ENCODE data around the gene SERPINB7.

The SERPINB7 gene

DNA sequence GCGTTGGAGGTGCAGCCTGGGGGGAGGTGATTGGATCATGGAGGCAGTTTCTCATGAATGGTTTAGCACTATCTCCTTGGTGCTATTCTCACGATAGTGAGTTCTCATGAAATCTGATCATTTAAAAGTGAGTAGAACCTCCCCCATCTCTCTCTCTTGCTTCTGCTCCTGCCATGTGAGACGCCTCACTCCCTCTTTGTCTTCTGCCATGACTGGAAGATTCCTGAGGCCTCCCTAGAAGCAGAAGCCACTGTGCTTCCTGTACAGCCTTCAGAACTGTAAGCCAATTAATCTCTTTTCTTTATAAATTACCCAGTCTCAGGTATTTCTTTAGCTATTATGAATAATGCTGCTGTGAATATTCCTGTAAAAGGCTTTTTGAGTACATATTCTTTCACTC, 52.9 kb downstream of the SERPINB7 start:
- no peaks in the 10 kb centered on the region for H3K36me3 ChIP-seq (ENCODE audit: insufficient read depth, low read length)
- H3K27me3 ChIP-seq (ENCODE audit: control insufficient read depth, insufficient read depth, low read length), result no peaks in the 10 kb centered on the region
- H3K4me1 ChIP-seq (ENCODE audit: control insufficient read depth, insufficient read depth, low read length), result peaks cover 32% of the 10 kb centered on the region
- no peak overlapping the region for H3K9ac ChIP-seq (ENCODE audit: low read depth, low read length)
- H3K4me2 ChIP-seq (ENCODE audit: low read length), result no peak overlapping the region
- H3K9me3 ChIP-seq (replicated peaks; ENCODE audit: low read length), result no peaks in the 10 kb centered on the region
- no peak overlapping the region for H3K4me3 ChIP-seq (ENCODE audit: low read length)

DNA sequence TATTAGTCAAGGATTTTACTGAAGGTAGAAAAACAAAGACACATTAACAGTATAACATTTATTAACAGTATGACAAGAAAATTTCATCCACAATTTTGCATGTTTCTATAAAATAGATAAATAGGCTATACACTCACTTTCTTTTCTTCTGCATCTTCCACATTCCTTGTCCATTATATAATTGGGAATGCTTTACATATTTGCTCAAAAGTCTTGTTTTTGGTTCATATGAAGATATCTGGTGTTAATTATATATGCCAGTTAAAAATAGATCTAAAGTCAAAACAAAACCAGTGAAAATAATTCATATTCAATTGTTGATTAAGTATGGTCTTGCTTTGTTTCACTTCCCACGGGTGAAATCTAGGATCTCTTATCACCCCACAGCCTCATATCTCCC, 53.4 kb downstream of the SERPINB7 start:
- no peak overlapping the region for H3K4me3 ChIP-seq (ENCODE audit: low read length)
- H3K27me3 ChIP-seq (ENCODE audit: control insufficient read depth, insufficient read depth, low read length), result no peaks in the 10 kb centered on the region
- H3K9me3 ChIP-seq (replicated peaks; ENCODE audit: low read length), result no peaks in the 10 kb centered on the region
- peaks cover 32% of the 10 kb centered on the region for H3K4me1 ChIP-seq (ENCODE audit: control insufficient read depth, insufficient read depth, low read length)
- no peak overlapping the region for H3K9ac ChIP-seq (ENCODE audit: low read depth, low read length)
- no peak overlapping the region for H3K4me2 ChIP-seq (ENCODE audit: low read length)
- H3K36me3 ChIP-seq (ENCODE audit: insufficient read depth, low read length), result no peaks in the 10 kb centered on the region

DNA sequence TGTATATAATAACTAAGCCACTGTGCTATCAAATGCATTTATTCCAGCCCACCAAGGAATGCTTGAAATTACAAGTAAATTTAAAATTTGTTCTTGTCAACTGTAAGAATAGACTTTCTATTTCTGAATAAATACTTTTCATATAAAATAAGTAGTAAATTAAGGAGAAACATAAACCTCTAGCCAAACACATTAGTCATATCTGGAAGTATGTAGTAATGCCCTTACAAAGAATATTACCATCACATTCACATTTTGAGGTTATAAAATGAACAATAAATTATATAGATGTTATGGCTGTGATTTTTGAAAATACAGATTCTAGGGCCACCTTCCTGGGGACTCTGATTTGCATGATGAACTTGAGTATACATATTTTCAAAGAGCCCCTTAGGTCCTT, 54.7 kb downstream of the SERPINB7 start:
- Histone ChIP-seq H3K9ac (ENCODE audit: low read depth, low read length) (no peak overlapping the region), H3K4me3 (ENCODE audit: low read length) (no peak overlapping the region), H3K4me1 (ENCODE audit: control insufficient read depth, insufficient read depth, low read length) (peaks cover 32% of the 10 kb centered on the region), H3K36me3 (ENCODE audit: insufficient read depth, low read length) (no peaks in the 10 kb centered on the region), H3K4me2 (ENCODE audit: low read length) (no peak overlapping the region), H3K9me3 (replicated peaks; ENCODE audit: low read length) (no peaks in the 10 kb centered on the region), H3K27me3 (ENCODE audit: control insufficient read depth, insufficient read depth, low read length) (no peaks in the 10 kb centered on the region)

DNA sequence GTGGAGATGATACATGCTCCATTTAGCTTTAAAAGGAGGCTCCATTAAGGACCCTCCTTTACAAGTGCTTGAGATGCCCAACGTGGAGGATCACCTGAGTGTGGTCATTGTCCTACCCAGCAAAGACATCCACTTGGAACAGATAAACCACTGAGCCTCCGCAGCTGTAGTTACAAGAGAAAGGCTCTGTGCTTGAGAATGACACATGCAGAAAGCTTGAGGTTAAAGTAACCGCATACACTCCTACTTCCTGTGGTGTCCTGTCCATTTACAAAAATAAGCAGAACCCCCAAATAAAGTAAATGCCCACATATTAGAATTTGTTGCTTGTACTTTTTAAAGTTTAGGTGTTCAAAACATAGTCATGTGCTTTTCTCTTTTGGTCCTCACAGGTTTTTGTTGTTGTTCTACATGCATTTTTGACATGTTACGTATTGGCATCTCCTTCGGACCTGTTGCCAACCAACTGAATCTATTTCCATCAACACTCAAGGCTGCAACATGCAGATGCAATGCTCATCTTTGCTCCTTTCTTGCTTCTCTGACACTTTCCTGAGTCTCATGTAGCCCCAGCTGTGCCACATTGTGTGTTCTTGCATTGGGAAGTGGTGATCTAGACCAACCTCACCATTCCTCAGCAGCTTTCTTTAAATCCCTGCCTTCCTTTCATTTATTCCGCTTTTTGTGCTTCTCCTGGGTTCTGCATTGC, 56.0 kb downstream of the SERPINB7 start:
- H3K9ac ChIP-seq (ENCODE audit: low read depth, low read length), result no peak overlapping the region
- peaks cover 32% of the 10 kb centered on the region for H3K4me1 ChIP-seq (ENCODE audit: control insufficient read depth, insufficient read depth, low read length)
- no peaks in the 10 kb centered on the region for H3K36me3 ChIP-seq (ENCODE audit: insufficient read depth, low read length)
- H3K4me2 ChIP-seq (ENCODE audit: low read length), result no peak overlapping the region
- H3K9me3 ChIP-seq (replicated peaks; ENCODE audit: low read length), result no peaks in the 10 kb centered on the region
- no peaks in the 10 kb centered on the region for H3K27me3 ChIP-seq (ENCODE audit: control insufficient read depth, insufficient read depth, low read length)
- H3K4me3 ChIP-seq (ENCODE audit: low read length), result no peak overlapping the region

DNA sequence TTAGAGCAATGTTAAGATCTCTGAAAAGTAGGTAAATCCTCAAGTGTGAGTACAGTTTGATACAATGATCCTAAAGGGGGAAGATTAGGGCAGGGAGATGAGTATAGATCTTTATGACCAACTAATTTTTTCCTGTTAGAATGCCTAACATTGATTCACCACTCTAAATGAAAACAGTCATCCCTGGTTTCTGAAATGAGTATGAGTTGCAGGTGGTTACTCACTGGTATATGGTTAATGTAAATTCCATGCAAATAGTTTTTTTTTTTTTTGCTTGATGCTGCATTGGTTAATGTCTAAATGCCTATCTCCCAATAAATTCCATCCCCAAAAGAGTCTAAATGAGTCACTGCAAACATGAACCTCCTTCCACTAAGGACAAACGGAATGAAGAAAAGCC, 57.3 kb downstream of the SERPINB7 start:
- H3K27me3 ChIP-seq (ENCODE audit: control insufficient read depth, insufficient read depth, low read length), result no peaks in the 10 kb centered on the region
- no peak overlapping the region for H3K4me2 ChIP-seq (ENCODE audit: low read length)
- H3K4me3 ChIP-seq (ENCODE audit: low read length), result no peak overlapping the region
- no peak overlapping the region for H3K9ac ChIP-seq (ENCODE audit: low read depth, low read length)
- H3K36me3 ChIP-seq (ENCODE audit: insufficient read depth, low read length), result no peaks in the 10 kb centered on the region
- peaks cover 32% of the 10 kb centered on the region for H3K4me1 ChIP-seq (ENCODE audit: control insufficient read depth, insufficient read depth, low read length)
- H3K9me3 ChIP-seq (replicated peaks; ENCODE audit: low read length), result no peaks in the 10 kb centered on the region

DNA sequence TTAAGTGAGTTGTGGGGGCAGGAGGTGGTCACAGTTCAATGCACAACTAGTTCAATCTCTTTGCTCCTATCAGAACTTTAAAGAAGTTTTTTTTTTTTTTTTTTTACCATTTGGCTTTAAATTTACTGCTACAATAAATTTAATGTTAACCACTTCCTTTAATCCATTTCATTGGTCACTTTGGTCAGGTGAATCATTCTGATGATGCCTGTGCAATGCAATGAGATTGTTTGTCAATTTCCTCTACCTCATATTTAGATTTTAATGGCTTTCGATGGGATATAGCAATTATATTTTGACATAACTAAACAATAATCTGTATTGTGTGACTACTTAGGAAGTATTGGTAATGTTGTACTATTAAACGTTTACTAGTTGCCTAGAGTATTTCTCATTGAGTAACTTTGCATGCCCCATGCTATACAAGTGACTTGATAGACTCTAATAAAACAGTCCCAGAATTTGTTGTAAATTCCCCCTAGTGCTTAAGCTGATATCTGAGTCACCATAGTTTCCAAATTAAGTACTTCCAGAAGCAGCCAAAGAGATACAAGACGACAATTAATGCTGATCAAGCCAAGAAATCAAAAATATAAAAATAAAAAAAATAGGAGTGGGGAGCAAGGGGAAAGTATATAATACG, 59.4 kb downstream of the SERPINB7 start:
- no peak overlapping the region for H3K4me2 ChIP-seq (ENCODE audit: low read length)
- no peaks in the 10 kb centered on the region for H3K9me3 ChIP-seq (replicated peaks; ENCODE audit: low read length)
- H3K27me3 ChIP-seq (ENCODE audit: control insufficient read depth, insufficient read depth, low read length), result no peaks in the 10 kb centered on the region

DNA sequence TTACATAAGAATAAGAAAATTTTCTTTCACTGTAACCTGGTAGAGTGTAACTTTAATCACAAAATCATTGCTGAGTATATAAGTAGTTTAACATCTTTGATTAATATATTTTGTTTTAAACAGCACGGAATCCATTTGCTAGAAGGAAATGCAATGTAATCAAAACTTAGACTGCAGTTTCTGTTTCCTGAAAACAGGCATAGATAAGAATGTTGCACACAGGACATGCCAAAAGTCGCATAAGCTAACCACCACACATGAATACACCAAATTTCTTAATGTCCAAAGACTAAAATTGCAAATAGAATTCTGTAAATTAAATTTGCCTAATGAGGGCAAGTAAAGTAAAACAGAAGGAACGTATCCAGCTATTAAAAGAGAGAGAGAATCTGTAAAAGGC, 61.2 kb downstream of the SERPINB7 start:
- no peak overlapping the region for H3K4me2 ChIP-seq (ENCODE audit: low read length)
- no peaks in the 10 kb centered on the region for H3K9me3 ChIP-seq (replicated peaks; ENCODE audit: low read length)
- H3K27me3 ChIP-seq (ENCODE audit: control insufficient read depth, insufficient read depth, low read length), result no peaks in the 10 kb centered on the region
- no peak overlapping the region for H3K9ac ChIP-seq (ENCODE audit: low read depth, low read length)
- peaks cover 14% of the 10 kb centered on the region for H3K4me1 ChIP-seq (ENCODE audit: control insufficient read depth, insufficient read depth, low read length)
- no peaks in the 10 kb centered on the region for H3K36me3 ChIP-seq (ENCODE audit: insufficient read depth, low read length)
- no peak overlapping the region for H3K4me3 ChIP-seq (ENCODE audit: low read length)

More for the DNA sequence above, 59.4 kb downstream of the SERPINB7 start:
- Histone ChIP-seq H3K4me1 (ENCODE audit: control insufficient read depth, insufficient read depth, low read length) (peaks cover 29% of the 10 kb centered on the region), H3K36me3 (ENCODE audit: insufficient read depth, low read length) (no peaks in the 10 kb centered on the region), H3K4me3 (ENCODE audit: low read length) (no peak overlapping the region), H3K9ac (ENCODE audit: low read depth, low read length) (no peak overlapping the region)

DNA sequence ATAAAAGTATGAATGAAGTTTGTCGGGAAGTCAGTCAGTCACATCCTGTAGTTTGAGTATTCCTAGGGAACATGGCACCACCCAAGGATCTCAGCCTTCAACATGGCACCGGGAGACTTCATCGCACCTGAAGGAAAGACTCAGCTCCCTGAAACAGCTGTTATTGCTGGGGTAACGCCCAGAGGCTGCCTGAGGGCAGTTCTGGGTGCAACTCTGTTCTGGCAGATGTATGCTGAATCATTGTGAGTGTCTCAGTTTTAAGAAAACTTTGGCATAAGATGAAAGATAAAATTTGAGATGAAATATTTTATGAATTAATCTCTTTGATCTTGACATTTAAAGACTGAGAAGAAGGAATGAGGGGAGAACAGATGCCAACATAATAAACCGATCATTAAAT, 62.4 kb downstream of the SERPINB7 start:
- Histone ChIP-seq H3K9ac (ENCODE audit: low read depth, low read length) (no peak overlapping the region), H3K27me3 (ENCODE audit: control insufficient read depth, insufficient read depth, low read length) (peaks cover 5% of the 10 kb centered on the region), H3K9me3 (replicated peaks; ENCODE audit: low read length) (no peaks in the 10 kb centered on the region), H3K4me1 (ENCODE audit: control insufficient read depth, insufficient read depth, low read length) (peaks cover 4% of the 10 kb centered on the region), H3K4me2 (ENCODE audit: low read length) (no peak overlapping the region), H3K36me3 (ENCODE audit: insufficient read depth, low read length) (no peaks in the 10 kb centered on the region), H3K4me3 (ENCODE audit: low read length) (no peak overlapping the region)

DNA sequence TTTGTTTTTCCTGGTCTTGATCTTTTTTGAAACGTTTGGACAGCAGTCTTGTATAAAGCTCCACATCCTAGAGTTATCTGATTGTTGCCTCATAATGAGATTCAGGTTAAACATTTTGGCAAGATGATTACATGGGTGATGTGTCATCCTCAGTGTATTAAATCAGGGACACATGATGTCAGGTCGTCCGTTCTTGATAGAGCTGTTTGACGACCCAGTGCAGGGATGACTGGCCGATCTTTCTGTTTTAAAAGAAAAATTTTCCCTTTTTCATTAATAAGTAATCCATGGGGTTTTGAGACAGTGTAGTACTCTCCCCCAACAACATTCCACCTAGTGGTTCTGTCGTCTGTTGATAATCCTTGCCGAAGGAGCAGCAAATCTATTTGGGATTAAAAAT, 67.8 kb downstream of the SERPINB7 start:
- Histone ChIP-seq H3K4me1 (ENCODE audit: control insufficient read depth, insufficient read depth, low read length) (no peaks in the 10 kb centered on the region), H3K9ac (ENCODE audit: low read depth, low read length) (no peak overlapping the region), H3K4me2 (ENCODE audit: low read length) (no peak overlapping the region), H3K27me3 (ENCODE audit: control insufficient read depth, insufficient read depth, low read length) (peaks cover 11% of the 10 kb centered on the region), H3K9me3 (replicated peaks; ENCODE audit: low read length) (no peaks in the 10 kb centered on the region), H3K4me3 (ENCODE audit: low read length) (no peak overlapping the region), H3K36me3 (ENCODE audit: insufficient read depth, low read length) (no peaks in the 10 kb centered on the region)

DNA sequence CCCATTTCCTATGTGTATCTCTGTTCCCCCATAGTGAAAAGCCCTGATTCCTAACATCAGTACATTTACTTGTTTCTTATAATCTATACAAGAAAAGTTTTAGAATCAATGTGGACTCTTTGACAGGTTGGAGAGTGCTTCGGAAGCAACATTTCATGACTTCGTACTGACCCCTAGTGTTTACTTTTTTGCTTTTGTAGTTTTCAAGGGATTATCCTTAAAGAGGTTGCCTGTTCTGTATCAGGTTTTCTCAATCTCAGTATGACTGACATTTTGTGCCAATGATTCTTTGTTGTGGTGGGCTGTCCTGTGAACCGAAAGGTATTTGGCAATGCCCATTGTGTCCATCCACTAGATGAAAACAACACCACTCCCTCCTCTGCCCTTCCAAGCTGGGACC, 69.0 kb downstream of the SERPINB7 start:
- H3K9ac ChIP-seq (ENCODE audit: low read depth, low read length), result no peak overlapping the region
- H3K27me3 ChIP-seq (ENCODE audit: control insufficient read depth, insufficient read depth, low read length), result peaks cover 11% of the 10 kb centered on the region
- no peak overlapping the region for H3K4me3 ChIP-seq (ENCODE audit: low read length)
- no peaks in the 10 kb centered on the region for H3K9me3 ChIP-seq (replicated peaks; ENCODE audit: low read length)
- no peak overlapping the region for H3K4me2 ChIP-seq (ENCODE audit: low read length)
- no peaks in the 10 kb centered on the region for H3K36me3 ChIP-seq (ENCODE audit: insufficient read depth, low read length)
- H3K4me1 ChIP-seq (ENCODE audit: control insufficient read depth, insufficient read depth, low read length), result no peaks in the 10 kb centered on the region

DNA sequence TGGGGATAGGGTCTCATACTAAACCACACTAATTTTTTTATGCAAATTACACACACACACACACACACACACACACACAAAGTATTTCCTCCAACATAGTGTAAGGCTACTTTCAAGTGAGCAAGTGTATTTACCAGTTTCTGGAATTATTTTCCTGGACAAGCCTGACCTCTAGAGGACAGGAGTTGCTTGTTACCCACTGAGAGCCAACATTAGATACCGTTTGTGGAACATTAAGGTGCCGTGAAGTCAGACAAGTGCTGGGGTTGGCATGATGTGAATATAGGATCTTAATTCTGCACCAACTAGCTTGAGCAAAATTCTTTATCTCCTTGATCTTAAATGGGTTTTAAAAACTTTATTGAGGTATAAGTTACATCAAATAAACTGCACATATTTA, 72.9 kb downstream of the SERPINB7 start:
- Histone ChIP-seq H3K9me3 (replicated peaks; ENCODE audit: low read length) (no peaks in the 10 kb centered on the region), H3K27me3 (ENCODE audit: control insufficient read depth, insufficient read depth, low read length) (peaks cover 10% of the 10 kb centered on the region), H3K36me3 (ENCODE audit: insufficient read depth, low read length) (no peaks in the 10 kb centered on the region), H3K4me3 (ENCODE audit: low read length) (no peak overlapping the region), H3K4me2 (ENCODE audit: low read length) (no peak overlapping the region), H3K4me1 (ENCODE audit: control insufficient read depth, insufficient read depth, low read length) (no peaks in the 10 kb centered on the region), H3K9ac (ENCODE audit: low read depth, low read length) (no peak overlapping the region)

DNA sequence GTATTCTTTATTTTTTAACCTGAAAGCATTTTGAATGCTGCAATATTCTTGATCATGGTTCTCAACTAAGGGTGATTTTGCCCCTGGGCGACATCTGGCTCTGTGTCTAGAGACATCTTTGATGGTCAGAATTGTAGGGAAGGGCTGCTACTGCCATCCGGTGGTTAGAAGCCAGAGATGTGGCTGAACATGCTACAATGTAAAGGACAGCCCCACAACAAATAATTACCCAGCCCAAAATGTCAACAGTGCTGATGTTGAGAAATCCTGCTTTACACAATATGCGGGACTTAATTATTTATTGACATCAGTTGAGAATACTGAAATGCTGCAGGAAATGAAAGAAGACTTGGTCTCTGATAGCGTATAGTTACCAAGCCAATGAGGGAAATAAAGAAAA, 74.8 kb downstream of the SERPINB7 start:
- Histone ChIP-seq H3K9me3 (replicated peaks; ENCODE audit: low read length) (no peaks in the 10 kb centered on the region), H3K4me3 (ENCODE audit: low read length) (no peak overlapping the region)

More for the DNA sequence above, 74.8 kb downstream of the SERPINB7 start:
- H3K9ac ChIP-seq (ENCODE audit: low read depth, low read length), result no peak overlapping the region
- H3K4me1 ChIP-seq (ENCODE audit: control insufficient read depth, insufficient read depth, low read length), result no peaks in the 10 kb centered on the region
- H3K27me3 ChIP-seq (ENCODE audit: control insufficient read depth, insufficient read depth, low read length), result peaks cover 10% of the 10 kb centered on the region
- H3K4me2 ChIP-seq (ENCODE audit: low read length), result no peak overlapping the region
- H3K36me3 ChIP-seq (ENCODE audit: insufficient read depth, low read length), result no peaks in the 10 kb centered on the region
